Stimulated activated CD8-positive, alpha-beta memory T cell treated with anti-CD3 and anti-CD28 coated beads, Interleukin-12 subunit alpha, Interleukin-12 subunit beta, amount 100 ng/mL, for 24 hours (primary cell): Measurements from ENCODE around the gene DIS3L2.

Experiments
- DNase-seq: peaks from one replicate; pipeline ENCODE4 v3.0.0-alpha.2; 2020; ENCODE audit errors: extremely low read depth

DIS3L2 gene

GRCh38 chr2:231951452-231952035, 10.0 kb upstream of the DIS3L2 start:
- DNase-seq = no peak

- no peak for DNase-seq
These were observed 5.6 kb upstream of the DIS3L2 start for GRCh38 chr2:231955758-231956472.

GRCh38 chr2:231957913-231958763, 3.4 kb upstream of the DIS3L2 start:
- no peak for DNase-seq

- DNase-seq = no peak
These were observed 634 bp upstream of the DIS3L2 start for GRCh38 chr2:231960810-231961348.

- DNase-seq = no peak
These were observed 3.6 kb downstream of the DIS3L2 start for GRCh38 chr2:231965102-231965501.

GRCh38 chr2:231966886-231967285, 5.4 kb downstream of the DIS3L2 start:
- DNase-seq = no peak

GRCh38 chr2:231968820-231969219, 7.3 kb downstream of the DIS3L2 start:
- DNase-seq = no peak

GRCh38 chr2:231970461-231970860, 8.9 kb downstream of the DIS3L2 start:
- DNase-seq = no peak

GRCh38 chr2:231975001-231975400, 13.5 kb downstream of the DIS3L2 start:
- no peak for DNase-seq

GRCh38 chr2:231977430-231977829, 15.9 kb downstream of the DIS3L2 start:
- no peak for DNase-seq

GRCh38 chr2:231984992-231985391, 23.5 kb downstream of the DIS3L2 start:
- DNase-seq = no peak

GRCh38 chr2:231985823-231986261, 24.3 kb downstream of the DIS3L2 start:
- DNase-seq = no peak

- no peak for DNase-seq
These were observed 25.7 kb downstream of the DIS3L2 start for GRCh38 chr2:231987124-231987727.

GRCh38 chr2:231988179-231988866, 26.8 kb downstream of the DIS3L2 start:
- DNase-seq = no peak

GRCh38 chr2:231991664-231992063, 30.2 kb downstream of the DIS3L2 start:
- DNase-seq = no peak

- no peak for DNase-seq
These were observed 31.4 kb downstream of the DIS3L2 start for GRCh38 chr2:231992888-231993287.

GRCh38 chr2:231996797-231997540, 35.5 kb downstream of the DIS3L2 start:
- DNase-seq = no peak

- no peak for DNase-seq
These were observed 36.5 kb downstream of the DIS3L2 start for GRCh38 chr2:231998046-231998445.

- no peak for DNase-seq
These were observed 38.9 kb downstream of the DIS3L2 start for GRCh38 chr2:232000439-232000838.

- DNase-seq = no peak
These were observed 39.6 kb downstream of the DIS3L2 start for GRCh38 chr2:232001073-232001472.

- DNase-seq = no peak
These were observed 44.7 kb downstream of the DIS3L2 start for GRCh38 chr2:232006253-232006652.
